Parathyroid adenoma (tissue), 2 donors: ENCODE measurements around the gene GOLGA5.

Experiments
- H2AFZ ChIP-seq: fragments of 300-600 bp; sonication (generic); one replicate; pipeline ENCODE4 v1.7.0; 2017; ENCODE audit warnings: antibody characterized with exemption, mild to moderate bottlenecking
- H3K27ac ChIP-seq: fragments of 300-600 bp; sonication (generic); one replicate; pipeline ENCODE4 v1.7.0; 2017
- H3K27me3 ChIP-seq: fragments of 300-600 bp; sonication (generic); one replicate; pipeline ENCODE4 v1.7.0; 2017; ENCODE audit warnings: low read length; ENCODE audit not compliant: control insufficient read depth, insufficient read depth
- H3K36me3 ChIP-seq: fragments of 300-600 bp; sonication (generic); one replicate; pipeline ENCODE4 v1.7.0; 2017; ENCODE audit warnings: low read length; ENCODE audit not compliant: control insufficient read depth, insufficient read depth
- H3K4me1 ChIP-seq: fragments of 300-600 bp; sonication (generic); one replicate; pipeline ENCODE4 v1.7.0; 2017; ENCODE audit warnings: control low read depth
- H3K4me2 ChIP-seq: fragments of 300-600 bp; sonication (generic); one replicate; pipeline ENCODE4 v1.7.0; 2017; ENCODE audit warnings: low read length
- H3K4me3 ChIP-seq: fragments of 300-600 bp; sonication (generic); one replicate; pipeline ENCODE4 v1.7.0; 2017; ENCODE audit warnings: low read depth, low read length
- H3K79me2 ChIP-seq: fragments of 300-600 bp; sonication (generic); one replicate; pipeline ENCODE4 v1.7.0; 2017; ENCODE audit warnings: control low read depth
- H3K9ac ChIP-seq: fragments of 300-600 bp; sonication (generic); one replicate; pipeline ENCODE4 v1.7.0; 2017; ENCODE audit warnings: mild to moderate bottlenecking
- H3K9me3 ChIP-seq: fragments of 300-600 bp; sonication (generic); one replicate; pipeline ENCODE4 v1.7.0; 2017; ENCODE audit warnings: low read length; ENCODE audit not compliant: control insufficient read depth
- TF ChIP-seq, protein P1 (sequence below): fragments of 300-600 bp; sonication (generic); IDR thresholded peaks from one replicate; pipeline ENCODE4 v1.7.0; 2017; ENCODE audit warnings: antibody characterized with exemption, mild to moderate bottlenecking
- donor health status: primary hyperparathyroidism.

GOLGA5 gene

DNA sequence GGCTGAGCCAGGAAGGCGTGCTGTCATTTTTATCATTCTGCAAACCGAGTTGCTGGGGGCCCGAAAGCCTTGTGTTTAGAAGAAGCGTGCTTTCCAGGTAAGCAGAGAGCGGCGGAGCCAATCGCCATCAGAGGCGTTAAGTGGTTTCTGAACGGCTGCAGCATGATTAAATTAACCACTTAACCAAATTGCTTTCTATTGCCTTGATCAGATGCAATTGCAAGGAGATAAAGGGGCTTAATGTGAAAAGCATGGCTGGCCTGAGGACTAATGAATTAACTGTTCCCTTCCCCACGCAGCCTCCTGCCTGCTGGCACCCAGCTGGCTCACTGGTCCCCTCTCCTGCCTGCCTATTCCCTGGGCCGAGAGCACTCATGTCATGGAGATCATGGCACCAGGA is 92.2 kb downstream of the GOLGA5 start:
- peak overlapping the region; percentile 58 for H3K4me2 ChIP-seq
- H3K4me3 ChIP-seq = peak overlapping the region; percentile 24
- H3K27me3 ChIP-seq = no peaks in the 10 kb centered on the region
- H3K4me1 ChIP-seq = peaks cover 47% of the 10 kb centered on the region
- H3K79me2 ChIP-seq = peaks cover 26% of the 10 kb centered on the region
- H3K9me3 ChIP-seq = no peaks in the 10 kb centered on the region
- H3K36me3 ChIP-seq = no peaks in the 10 kb centered on the region
- no peak overlapping the region for H3K9ac ChIP-seq
- H3K27ac ChIP-seq = peak overlapping the region; percentile 100
- TF ChIP-seq, protein P1, sequence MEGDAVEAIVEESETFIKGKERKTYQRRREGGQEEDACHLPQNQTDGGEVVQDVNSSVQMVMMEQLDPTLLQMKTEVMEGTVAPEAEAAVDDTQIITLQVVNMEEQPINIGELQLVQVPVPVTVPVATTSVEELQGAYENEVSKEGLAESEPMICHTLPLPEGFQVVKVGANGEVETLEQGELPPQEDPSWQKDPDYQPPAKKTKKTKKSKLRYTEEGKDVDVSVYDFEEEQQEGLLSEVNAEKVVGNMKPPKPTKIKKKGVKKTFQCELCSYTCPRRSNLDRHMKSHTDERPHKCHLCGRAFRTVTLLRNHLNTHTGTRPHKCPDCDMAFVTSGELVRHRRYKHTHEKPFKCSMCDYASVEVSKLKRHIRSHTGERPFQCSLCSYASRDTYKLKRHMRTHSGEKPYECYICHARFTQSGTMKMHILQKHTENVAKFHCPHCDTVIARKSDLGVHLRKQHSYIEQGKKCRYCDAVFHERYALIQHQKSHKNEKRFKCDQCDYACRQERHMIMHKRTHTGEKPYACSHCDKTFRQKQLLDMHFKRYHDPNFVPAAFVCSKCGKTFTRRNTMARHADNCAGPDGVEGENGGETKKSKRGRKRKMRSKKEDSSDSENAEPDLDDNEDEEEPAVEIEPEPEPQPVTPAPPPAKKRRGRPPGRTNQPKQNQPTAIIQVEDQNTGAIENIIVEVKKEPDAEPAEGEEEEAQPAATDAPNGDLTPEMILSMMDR = no peak
- H2AFZ ChIP-seq = peak overlapping the region; percentile 52

GRCh38 chr14:92887157-92887556 is 93.1 kb downstream of the GOLGA5 start:
- TF ChIP-seq, protein P1 = no peak
- peaks cover 52% of the 10 kb centered on the region for H3K4me1 ChIP-seq
- H3K27ac ChIP-seq = peak overlapping the region; percentile 100
- no peaks in the 10 kb centered on the region for H3K36me3 ChIP-seq
- peak overlapping the region; percentile 58 for H3K4me2 ChIP-seq
- no peak overlapping the region for H3K4me3 ChIP-seq
- H3K9me3 ChIP-seq = no peaks in the 10 kb centered on the region
- no peaks in the 10 kb centered on the region for H3K27me3 ChIP-seq
- peaks cover 28% of the 10 kb centered on the region for H3K79me2 ChIP-seq
- H2AFZ ChIP-seq = no peak overlapping the region
- H3K9ac ChIP-seq = no peak overlapping the region

- no peak overlapping the region for H3K9ac ChIP-seq
- no peak overlapping the region for H3K4me2 ChIP-seq
- TF ChIP-seq, protein P1 = no peak
- peak overlapping the region; percentile 100 for H3K27ac ChIP-seq
- no peak overlapping the region for H2AFZ ChIP-seq
- no peak overlapping the region for H3K4me3 ChIP-seq
- H3K79me2 ChIP-seq = peaks cover 37% of the 10 kb centered on the region
- peaks cover 67% of the 10 kb centered on the region for H3K4me1 ChIP-seq
- H3K36me3 ChIP-seq = no peaks in the 10 kb centered on the region
- no peaks in the 10 kb centered on the region for H3K27me3 ChIP-seq
- H3K9me3 ChIP-seq = no peaks in the 10 kb centered on the region
These were observed 94.8 kb downstream of the GOLGA5 start for GRCh38 chr14:92888896-92889295.
